Head of caudate nucleus (tissue), 42 donors: ENCODE measurements around the gene ITPKC.
A peak's percentile ranks its signal among the peaks of the same experiment; 100 is the strongest.
"Not testable (repeated sequence)": the region's sequence is repeated elsewhere in the genome, so short reads cannot be mapped to it uniquely, and the experiment has no call there.

ENCODE experiments used
- DNase-seq, 42 donors: peaks; one replicate each; pipeline versions ENCODE4 v3.0.0 to v3.0.0-alpha.2; 2020 to 2021; ENCODE audit warnings: mixed read lengths in 7 of 42
- intact Hi-C: fragments of 100-400 bp; cut with DNase I; formaldehyde crosslinking; loops from one replicate; pipeline ENCODE4 v1.15.0; 2022

ITPKC gene

GRCh38 chr19:40709817-40710216 lies 7.1 kb upstream of the ITPKC start:
- DNase-seq: no peak
- intact Hi-C loops: no loop called here

DNA sequence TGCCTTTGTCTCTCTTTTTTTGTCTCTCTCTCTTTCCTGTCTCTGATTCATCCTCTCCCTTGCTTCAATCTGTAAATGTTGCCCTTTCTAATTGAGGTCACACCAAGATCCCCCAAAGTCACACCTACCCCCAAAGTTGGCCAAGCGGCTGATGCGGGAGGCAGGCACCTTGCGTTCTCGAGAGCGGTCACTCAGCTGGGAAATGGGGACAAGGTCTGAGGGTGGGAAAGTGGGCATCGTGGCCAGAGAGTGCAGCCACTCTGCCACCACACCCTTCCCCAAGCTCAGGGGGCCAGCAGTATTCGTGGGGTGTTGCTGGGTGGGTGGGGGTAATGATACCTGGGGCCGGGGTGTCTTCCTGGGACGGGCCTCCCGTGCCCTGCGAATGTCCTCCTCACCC lies 3.0 kb upstream of the ITPKC start:
- intact Hi-C loops: loop anchor here (2.0 kb wide), 1 partner anchor 37 kb away; the partner anchor contains the start of genes ACTMAP and SNRPA
- no peak for DNase-seq

DNA sequence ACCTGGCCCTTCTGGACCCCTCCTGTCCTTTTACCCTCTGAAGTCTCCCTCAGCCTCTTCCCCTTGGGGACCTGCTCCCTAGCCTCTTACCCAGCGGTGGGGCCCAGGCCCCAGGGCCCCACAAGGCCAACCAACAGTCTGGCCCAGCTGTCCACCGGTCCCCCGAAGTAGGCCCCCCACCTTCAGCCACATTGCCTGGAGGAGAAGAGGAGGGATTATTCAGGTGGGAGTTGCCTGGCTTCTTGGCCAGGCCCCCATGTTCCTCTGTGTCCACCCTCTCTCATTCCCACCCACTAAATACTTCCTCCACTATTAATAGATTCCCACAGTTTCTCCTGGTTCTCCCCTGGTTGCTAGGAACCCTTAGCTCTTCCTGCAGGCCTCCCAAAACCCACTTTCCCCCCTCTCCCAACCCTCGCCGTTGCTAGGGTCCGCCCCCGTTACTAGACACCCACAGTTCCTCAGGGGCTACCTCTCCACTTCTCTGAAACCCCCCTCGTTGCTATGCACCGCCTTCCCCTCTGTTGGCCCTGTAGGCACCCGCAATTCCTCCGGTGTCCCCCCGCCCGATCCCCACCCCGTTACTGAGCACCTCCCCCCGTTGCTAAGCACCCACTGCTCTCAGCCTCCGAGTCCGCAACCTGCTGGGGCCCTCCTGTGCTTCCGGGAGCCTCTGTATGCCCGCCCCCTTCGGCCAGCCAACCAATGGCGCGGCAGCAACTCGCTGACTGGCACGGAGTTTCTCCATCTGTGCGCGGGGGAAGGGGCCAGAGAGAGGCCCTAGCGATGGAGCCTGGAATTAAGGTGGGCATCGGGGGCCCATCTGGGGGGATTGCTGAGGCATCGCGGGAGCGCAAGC lies 2.2 kb upstream of the ITPKC start:
- intact Hi-C loops: loop anchor here (2.0 kb wide), 1 partner anchor 36 kb away; the partner anchor contains the start of genes ACTMAP and SNRPA
- peak; percentile 90 to 99 (median 97) for DNase-seq

DNA sequence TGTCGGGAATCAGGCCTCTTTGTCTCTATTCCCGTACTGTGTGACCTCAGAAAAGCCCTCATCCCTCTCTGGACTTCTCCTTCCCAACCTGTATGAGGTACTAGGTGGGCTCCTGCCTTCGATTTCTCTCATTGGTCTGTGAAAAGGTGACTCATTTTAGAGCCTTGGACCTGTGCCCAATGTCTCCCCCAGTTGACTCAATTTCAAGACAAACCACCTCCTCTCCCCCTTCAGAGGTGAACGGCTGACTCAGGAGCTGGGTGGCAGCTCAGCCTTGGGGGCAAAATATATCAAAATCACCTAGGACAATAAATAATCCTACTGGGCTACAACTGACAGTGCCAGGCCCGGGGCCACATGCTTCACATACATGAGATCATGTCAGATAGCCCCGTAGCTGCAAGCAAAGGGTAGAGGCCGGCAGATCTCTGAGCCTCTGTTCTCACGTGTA lies 856 bp upstream of the ITPKC start:
- peak in 17 of 42 donors; percentile 19 to 80 (median 43) for DNase-seq
- intact Hi-C loops: loop anchor here (2.0 kb wide), 1 partner anchor 91 kb away; no protein-coding TSS in a partner anchor

GRCh38 chr19:40717325-40717879 lies 490 bp downstream of the ITPKC start:
- intact Hi-C loops: loop anchor here (2.0 kb wide), 1 partner anchor 89 kb away; no protein-coding TSS in a partner anchor
- DNase-seq: peak in 10 of 42 donors; percentile 12 to 54 (median 22)

GRCh38 chr19:40717880-40718773 lies 1.2 kb downstream of the ITPKC start:
- intact Hi-C loops: loop anchor here (2.0 kb wide), 1 partner anchor 89 kb away; no protein-coding TSS in a partner anchor
- peak in 9 of 42 donors; percentile 20 to 52 (median 35) for DNase-seq

- peak in 22 of 42 donors; percentile 9 to 59 (median 34) for DNase-seq
- intact Hi-C loops: no loop called here
Observed at GRCh38 chr19:40718774-40719391, 2.0 kb downstream of the ITPKC start.

GRCh38 chr19:40719414-40719894 lies 2.5 kb downstream of the ITPKC start:
- no peak for DNase-seq

GRCh38 chr19:40721140-40721486 lies 4.2 kb downstream of the ITPKC start:
- intact Hi-C loops: no loop called here

More at GRCh38 chr19:40719414-40719894, 2.5 kb downstream of the ITPKC start:
- intact Hi-C loops: no loop called here

DNA sequence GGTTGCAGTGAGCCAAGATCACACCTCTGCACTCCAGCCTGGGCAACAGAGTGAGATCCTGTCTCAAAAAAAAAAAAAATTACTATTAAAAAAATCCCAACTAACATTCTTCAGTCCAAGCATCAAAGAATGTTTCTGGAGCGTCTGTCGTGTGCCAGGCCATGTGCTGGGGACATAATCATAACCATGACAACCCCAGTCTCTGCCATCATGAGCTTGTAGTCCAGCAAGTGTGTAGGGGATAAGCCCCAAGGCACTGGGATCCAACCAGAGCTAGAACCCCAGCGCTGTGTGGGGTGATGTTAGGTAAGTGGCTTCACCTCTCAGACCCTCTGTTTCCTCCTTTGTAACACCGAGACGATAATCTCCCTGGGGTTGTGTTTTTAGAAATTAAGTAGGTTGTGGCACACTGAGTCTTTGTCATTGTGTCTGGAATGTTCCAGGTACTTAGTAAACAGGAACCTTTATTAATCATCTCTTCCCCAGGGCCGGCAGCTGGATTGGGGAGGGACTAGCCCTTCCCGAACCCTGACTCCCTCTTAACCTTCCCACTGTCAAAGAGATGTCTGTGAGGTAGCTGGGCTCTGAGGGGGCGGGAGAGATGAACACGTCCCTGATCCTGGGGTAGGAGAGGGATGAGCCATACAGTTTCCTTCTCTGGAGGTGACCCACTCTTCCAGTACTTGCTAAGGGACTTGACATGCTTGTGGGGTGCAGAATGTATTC lies 5.2 kb downstream of the ITPKC start:
- intact Hi-C loops: no loop called here

More at GRCh38 chr19:40721140-40721486, 4.2 kb downstream of the ITPKC start:
- no peak for DNase-seq

GRCh38 chr19:40723661-40724254 lies 6.8 kb downstream of the ITPKC start:
- no peak for DNase-seq
- intact Hi-C loops: no loop called here

More for the DNA sequence above, 5.2 kb downstream of the ITPKC start:
- peak in 5 of 42 donors; percentile 22 to 48 (median 32) for DNase-seq

DNA sequence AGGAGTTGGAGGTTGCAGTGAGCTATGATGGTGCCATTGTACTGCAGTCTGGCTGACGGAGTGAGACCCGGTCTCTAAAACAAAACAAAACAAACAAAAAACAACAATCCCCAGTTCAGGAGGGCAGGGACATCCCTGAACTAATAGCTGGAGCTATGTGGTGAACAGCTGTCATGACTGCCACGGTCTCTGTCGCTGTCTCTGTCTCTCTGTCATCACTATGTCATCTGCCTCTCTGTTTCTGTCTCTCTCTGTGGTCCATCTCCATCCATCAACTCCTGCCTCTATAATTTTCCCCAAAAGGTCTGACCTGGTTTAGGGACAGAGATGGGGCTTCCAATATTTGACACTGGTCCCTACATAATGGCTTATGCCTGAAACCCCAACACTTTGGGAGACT lies 7.4 kb downstream of the ITPKC start:
- DNase-seq: no peak
- intact Hi-C loops: no loop called here

DNA sequence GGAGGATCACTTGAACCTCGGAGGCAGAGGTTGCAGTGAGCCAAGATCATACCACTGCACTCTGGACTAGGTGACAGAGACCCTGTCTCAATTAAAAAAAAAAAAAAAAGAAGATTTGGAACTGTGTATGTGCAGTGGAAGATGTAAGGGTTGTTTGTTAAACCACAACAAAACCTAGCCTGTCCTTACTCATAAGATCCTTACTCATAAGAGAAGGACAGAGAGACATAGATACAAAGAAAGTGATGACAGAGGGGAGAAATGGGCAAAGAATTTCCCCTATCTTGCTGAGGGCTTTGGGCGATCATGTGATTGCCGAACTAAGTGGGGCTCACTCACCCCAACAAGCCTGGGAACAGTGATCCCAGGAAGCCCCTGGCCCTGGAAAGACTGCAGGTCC lies 7.9 kb downstream of the ITPKC start:
- intact Hi-C loops: no loop called here
- no peak for DNase-seq

DNA sequence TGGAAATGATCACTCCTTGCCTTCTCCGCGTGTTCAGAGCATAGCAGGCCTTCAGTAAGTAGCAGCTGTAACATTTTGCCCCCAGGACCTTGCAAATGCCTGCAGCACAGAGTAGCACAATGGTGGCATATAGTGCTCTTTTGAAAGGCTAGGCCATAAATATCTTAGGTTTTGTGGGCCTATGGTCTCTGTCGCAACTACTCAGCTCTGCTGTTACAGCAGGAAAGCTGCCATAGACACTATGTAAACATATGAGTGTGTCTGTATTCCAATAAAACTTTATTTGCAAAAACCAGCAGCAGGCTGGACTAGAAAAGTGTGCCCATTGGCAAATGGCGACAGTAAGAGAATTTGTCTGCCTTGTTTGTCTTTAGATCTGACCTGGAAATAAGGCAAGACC lies 9.4 kb downstream of the ITPKC start:
- intact Hi-C loops: no loop called here
- DNase-seq: no peak

DNA sequence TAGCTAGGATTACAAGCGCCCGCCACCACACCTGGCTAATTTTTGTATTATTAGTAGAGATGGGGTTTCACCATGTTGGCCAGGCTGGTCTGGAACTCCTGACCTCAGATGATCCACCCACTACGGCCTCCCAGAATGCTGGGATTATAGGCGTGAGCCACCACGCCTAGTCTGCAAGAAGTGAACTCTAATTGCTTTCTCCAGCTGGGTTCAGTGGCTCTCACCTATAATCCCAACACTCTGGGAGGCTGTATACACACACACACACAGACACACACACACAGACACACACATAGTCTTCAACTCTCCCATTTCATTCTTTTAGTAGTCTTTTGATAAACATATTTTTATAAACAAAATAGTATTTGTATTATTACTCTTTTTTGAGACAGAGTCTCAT lies 13.2 kb downstream of the ITPKC start:
- intact Hi-C loops: not testable (repeated sequence)

GRCh38 chr19:40732304-40732703 lies 15.4 kb downstream of the ITPKC start:
- intact Hi-C loops, DNase-seq: not testable (repeated sequence)

More for the DNA sequence above, 13.2 kb downstream of the ITPKC start:
- DNase-seq: not testable (repeated sequence)

DNA sequence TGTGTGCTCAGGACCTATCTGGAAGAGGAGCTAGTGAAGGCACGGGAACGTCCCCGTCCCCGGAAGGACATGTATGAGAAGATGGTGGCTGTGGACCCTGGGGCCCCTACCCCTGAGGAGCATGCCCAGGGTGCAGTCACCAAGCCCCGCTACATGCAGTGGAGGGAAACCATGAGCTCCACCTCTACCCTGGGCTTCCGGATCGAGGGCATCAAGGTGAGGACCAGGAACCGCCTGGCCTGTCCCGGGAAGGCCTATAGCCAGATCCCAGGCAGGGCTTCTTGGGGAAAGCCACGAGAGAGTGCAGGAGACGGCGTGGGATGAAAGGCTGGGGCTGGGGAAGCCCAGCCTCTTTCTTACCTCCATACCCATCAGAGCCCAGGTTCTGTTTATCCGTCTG lies 16.2 kb downstream of the ITPKC start:
- no peak for DNase-seq
- intact Hi-C loops: no loop called here
